NCI-H1417 (cell line): ENCODE measurements around the gene C21orf58.
A peak's percentile ranks its signal among the peaks of the same experiment; 100 is the strongest.

Source experiments
- DNase-seq, 3 experiments: peaks; one replicate each; lab custom pipeline; 2025; lab: John Stamatoyannopoulos, UW

The C21orf58 gene

DNA sequence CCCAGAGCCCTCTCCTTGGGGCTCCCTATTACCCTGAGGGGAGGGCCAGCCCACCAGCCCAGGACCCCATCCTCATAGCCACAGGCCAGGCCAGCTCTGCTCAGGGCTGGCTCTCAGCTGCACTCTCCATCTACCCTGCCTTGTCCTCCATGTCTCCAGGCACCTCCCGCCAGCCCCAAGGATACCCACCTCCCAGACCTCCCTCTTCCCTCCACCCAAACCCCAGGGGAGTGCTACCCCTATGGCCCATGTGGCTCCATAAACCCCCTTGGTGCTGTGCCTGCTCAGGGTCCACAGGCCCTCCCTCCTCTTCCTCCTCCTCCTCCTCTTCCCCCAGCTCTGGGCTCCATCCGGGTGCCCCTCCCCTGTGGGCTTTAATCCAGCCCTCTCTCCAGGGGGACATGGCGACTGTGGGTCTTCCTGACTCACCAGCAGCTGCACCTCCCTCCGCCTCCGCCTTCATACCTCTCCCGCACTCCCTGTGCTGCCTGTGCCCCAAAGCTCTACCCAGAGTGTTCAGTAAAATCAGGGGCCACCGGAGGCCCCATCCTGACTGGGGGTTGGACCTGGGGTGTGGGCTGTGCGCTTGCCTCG, 28.4 kb downstream of the C21orf58 start:
- no peak for DNase-seq

DNA sequence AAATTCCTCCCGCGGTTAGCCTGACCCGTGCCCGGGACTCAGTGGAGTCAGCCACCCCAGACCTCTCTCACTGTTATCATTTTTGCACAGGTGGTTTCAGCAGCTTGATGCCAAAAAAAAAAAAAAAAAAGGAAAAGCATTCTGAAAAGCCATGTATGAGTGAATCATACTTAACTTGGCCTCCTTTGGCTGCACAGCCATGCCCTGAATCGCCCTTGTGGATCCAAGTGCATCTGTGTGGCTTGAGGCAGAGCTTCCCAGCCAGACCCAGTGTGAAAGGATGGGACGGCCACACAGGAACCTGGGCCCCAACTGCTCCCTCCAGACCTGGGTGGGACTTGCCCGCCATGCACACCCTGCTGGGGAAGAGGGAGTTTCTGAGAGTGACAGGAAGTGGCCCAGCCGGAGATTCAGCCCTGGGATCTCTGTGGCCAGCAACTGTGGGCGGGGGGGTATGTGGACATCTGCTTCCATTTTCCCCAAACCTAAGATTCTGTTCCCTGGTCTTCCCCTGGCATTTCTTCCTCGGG, 29.0 kb downstream of the C21orf58 start:
- no peak for DNase-seq

DNA sequence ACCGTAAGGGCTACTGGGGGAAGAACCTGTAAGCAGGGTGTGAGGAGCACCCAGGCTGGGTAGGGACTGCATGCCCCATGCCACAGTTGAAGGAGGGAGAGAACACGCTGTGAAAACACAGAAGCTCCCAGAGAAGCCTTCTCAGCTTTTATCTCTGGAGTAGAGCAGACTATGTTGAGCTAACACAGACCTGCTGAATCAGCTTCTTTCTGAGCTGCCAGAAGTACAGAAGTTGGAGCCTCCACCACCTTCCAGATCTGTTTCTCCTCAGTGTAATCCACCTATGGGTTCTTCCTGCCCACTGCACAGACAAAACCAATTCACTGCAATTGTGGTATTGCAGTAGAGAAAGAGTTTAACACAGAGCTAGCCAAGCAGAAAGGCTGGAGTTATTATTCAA, 32.1 kb downstream of the C21orf58 start:
- no peak for DNase-seq

DNA sequence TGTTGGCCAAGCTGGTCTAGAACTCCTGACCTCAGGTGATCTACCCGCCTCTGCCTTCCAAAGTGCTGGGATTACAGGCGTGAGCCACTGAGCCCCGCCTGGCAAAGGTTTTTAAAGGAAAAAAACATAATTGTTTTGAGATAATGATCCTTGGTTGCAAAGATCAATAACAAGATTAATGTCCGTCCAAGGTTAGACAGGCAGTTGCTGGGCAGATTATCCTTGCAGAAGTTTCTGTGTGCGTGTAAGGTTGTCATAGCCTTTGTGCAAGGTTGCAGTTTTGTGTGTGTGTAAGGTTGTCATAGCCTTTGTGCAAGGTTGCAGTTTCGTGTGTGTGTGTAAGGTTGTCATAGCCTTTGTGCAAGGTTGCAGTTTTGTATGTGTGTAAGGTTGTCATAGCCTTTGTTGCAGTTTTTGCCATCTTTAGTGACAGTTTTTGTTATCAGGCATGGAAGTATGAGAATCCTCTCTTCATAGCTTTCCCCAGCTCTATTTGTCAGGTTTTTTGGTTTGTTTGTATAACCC, 34.0 kb downstream of the C21orf58 start:
- DNase-seq: no peak

DNA sequence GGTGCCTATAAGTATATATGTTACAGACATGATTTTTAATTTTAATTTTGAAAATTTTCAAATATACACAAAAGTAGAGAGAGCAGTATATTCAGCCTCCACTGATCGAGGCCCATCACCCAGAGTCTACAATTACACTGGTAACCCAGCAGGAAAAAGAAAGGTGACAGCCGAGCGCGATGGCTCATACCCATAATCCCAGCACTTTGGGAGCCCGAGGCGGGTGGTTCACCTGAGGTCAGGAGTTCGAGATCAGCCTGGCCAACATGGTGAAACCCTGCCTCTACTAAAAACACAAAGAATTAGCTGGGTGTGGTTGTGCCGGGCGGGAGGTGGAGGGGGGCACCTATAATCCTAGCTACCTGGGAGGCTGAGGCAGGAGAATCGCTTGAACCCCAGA, 36.1 kb downstream of the C21orf58 start:
- DNase-seq: no peak

DNA sequence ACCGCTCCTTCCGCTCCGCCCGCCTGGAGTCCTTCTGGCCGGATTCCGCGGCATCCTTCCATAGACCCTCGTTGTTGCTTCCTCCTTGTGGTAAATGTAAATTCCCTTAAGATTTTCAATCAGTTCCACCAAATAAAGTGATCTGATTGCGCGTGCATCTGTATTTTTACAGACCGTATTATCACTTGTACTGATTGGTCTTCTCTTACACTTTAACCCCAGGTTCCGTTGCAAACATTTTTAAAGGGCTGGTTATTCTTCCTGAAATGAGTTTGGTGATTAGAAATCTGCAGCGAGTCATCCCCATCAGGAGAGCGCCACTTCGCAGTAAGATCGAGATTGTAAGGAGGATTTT, 37.0 kb downstream of the C21orf58 start:
- DNase-seq: no peak

DNA sequence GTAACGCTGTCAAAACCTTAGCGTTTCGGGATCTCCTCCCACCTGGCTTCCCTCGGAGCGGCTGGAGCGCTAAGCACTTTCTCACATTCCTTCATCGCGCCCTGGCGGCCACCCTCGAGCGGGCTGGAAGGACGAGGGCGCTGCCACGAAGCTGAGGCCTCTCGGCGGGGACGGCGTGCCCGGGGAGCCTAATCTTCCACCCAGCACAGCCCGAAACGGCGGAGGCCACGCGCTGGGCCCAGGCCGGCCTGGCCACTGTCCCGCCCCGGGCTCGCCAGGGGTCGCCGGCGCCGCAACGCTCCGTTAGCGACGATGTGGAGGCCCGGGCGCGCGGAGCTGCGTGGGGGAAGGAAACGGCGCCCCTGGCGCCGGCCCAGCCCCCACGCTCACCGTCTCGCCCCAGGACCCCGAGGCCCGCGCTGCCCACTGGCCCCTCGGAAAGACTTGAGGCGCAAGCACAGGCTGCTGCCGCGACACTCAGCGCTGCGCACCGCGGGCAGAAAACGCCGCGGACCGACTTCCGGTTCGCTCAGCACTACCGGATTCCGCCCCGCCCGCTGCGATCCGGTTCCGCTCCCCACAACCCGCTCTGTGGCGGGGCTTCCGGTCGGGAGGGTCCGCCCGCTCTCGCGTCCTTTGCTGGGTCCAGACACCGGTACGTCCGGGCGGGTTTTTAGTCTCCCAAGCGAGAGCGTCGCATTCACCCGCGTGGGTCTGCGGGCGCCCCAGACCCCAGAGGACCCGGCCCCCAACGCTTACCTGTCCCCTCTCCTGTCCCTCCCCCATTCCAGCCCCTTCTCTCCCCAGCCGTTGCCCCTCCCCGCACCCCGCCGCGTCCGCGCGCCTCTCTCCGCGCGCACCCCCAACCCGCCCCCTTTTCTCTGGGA, 37.7 kb downstream of the C21orf58 start, which contains the start of gene YBEY:
TSS of gene YBEY (plus strand) at position 582 of the 887 bp plus-strand sequence. CDS start 572 bp downstream, outside the sequence.
- peak; percentile 93 to 97 (median 96) for DNase-seq

DNA sequence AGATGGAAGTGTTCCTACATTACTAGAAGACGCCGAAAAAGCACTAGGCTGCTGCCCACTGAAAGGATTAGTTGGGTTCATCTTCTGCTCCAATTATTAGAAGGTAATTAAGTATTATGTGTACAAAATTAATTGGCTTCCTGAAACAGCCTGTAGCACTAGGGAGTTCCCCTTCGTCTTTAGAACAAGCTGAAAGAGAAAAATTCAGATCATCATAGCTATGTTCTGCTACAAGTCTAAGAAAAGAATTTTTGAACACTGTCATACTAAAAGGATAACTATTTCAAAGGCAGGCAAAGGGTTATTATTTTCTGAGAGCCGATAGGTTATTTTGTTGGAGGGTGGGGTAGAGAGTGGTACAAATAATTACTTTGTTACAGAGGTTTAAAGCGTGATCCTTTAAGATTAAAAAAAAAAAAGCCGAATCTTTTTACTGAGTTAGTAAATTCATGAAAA, 38.4 kb downstream of the C21orf58 start, which contains the start of gene MCM3AP:
TSS of gene MCM3AP (minus strand) at position 406 of the 456 bp plus-strand sequence. CDS start at position 81, 325 bp downstream.
- DNase-seq: no peak

DNA sequence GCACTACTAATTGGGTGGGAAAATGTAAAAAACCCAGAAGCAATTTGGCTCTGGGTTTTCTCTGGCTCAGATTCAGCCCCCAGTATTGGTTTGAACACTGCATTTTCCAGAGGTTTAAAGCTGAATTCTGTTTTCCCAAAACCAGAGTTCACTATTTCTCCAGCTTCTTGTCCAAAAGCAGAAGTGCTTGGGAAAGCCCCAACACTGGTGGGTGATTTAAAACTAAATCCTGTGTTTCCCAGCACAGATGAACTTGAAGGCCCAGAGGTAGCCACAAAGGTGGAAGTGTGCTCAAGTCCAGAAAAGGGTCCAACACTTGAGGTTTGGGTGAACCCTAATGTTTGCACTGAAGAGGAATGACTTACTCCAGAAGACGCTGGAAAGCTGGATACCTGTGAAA, 38.9 kb downstream of the C21orf58 start:
- no peak for DNase-seq

DNA sequence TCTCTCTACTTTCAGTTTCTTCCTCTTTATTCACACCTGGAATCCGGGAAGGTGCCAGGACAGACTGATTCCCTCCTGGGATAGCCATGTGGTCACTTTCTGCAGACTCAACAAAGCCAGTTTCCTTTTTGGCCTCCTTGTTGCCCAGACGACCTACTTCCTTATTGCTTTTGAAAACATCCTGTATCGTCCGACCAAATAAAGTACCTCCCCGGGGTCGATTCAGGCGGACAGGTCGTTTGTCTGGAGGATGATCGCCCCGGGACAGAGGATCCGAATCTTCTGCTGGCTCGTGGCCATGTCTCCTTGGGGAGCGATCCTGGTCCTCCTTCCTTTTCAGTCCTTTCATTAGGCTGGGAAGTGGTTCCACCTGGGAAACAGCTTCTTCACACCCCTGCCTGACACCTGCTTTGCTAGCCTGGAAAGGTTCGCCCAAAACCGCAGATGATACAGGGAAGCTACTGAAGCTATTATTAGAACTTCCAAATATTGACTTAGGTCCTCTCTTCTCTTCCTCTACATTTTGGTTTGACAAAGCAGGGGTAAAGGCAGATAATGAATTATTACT, 39.5 kb downstream of the C21orf58 start:
- peak in 1 of 3 experiments; percentile 28 for DNase-seq

DNA sequence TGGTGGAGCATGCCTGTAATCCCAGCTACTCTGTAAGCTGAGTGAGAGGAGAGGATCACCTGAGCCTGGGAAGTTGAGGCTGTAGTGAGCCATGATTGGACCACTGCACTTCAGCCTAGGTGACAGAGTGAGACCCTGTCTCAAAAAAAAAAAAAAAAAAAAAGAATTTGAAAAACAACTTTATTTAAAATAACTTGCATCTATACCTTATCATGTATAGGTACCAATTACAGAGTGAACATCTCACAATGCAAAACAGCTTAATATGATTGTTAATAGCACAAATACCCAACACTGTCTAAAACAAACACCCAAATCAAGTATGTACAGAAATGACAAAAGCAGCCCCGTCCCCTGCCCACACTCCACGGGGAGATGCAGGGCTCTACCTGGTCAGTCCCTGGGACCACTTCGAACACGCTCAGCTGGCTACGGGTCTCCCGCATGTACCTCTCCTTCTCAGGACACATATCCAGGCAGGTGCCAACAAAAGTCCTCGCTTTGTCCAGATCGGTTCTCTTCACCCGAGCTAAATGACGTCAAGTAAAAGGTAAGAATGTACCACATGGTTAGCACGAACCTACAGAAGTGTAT, 48.8 kb downstream of the C21orf58 start:
- DNase-seq: no peak

DNA sequence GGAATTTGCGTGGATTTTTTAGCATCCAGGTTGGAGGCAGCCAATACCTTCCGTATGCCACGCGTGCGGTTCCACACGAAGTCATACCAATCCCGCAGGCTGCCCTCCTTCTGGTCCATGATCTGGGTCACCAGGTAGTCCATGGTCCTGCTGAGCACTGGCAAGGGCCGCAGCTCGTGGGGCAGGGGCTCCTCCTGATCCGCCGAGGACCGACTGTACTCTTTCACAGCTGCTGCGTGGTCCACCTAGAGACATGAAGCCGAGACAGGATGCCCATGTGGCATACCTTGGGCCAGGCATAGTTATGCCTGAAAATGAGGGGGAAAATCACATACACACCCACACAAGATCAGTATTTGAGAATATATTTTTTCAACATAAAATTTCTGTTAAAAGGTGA, 50.3 kb downstream of the C21orf58 start:
- no peak for DNase-seq

DNA sequence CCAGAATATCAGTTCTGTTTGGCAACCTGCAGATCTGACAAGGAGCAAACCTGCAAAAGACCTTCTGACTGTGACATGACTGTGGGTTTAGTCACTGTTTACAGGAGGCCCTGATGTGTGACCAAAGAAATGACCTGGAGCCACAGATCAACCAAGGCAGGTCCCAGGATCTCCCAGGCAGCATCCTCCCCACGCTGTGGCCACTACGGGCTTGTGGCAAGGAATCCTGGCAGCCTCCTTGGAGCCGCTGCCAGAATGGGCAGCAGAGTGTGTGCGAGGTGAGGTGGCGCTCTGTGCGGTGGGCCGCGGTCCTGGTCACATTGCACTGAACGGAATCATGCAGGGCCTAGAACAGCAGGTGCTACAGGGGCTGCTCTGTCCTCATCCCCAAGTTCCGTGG, 54.2 kb downstream of the C21orf58 start:
- DNase-seq: no peak

DNA sequence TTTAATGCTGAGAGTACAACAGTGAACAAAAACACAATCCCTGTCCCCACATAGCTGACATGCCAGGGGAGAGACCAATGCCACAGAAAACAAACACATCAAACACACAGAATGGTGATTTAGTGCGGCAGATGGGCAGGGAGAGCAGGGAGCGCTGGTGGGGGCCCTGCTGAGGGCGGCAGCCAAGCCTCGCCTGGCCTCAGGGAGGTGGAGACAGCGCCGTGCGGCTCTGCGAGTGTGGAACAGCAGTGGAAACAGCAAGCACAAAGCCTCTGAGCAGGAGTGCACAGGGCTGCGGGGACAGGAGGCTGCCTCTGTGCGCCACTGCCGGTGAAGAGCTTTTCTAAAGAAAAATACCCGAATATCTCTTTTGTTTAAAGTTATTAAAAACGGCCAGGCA, 55.3 kb downstream of the C21orf58 start:
- DNase-seq: no peak

DNA sequence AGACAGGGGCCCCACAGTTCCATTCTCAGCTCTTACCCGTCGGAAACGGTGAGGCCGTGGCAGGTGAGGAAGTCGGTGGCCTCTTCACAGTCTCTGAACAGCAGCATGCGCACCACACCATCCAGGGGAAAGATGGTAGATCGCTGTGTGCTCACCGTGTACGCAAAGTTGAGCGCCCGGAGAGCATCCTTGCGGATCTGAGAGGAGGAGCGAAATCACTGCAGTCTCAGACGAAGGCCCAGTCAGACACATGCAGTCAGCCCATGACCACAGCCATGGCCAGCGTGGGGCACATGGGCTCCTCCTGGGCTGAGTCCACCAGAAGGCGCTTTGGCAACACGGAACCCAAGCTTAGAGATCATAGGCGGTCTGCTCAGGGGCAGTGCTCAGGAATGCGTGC, 56.7 kb downstream of the C21orf58 start:
- no peak for DNase-seq

DNA sequence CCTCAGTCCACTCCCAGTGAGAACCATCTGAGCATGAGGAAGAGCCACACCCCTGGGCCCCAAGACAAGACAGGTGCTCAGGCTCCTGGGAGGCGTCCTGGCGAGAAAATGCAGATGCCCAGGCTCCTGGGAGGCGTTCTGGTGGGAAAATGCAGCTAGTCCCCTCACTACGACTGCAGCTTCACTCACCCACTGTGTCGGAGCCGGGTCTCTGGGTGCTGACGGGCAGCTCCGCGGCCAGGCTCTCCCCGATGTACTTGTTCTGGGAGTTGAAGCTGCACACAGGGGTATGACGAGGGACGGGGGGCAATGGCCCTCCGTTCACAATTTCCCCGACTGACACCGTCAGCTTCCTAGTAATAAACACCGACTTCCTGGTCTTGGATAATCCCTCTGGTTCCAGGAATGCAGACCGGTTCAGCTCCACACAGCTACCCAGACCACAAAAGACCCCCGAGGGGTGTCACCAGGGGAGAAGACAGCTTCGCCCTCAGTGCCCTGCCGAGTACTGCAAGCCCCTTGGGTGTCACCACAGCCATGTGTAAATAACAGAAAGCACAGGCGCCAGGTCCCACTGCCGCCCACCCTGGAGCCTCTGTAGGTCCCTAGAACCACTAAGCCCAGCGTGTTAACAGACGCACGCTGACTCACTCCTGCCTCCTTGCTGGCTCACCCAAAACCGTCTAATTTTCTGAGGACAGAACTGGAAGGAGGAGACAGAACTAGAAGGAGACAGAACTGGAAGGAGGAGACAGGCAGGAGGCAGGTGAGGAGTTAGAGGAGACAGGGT, 57.7 kb downstream of the C21orf58 start:
- no peak for DNase-seq

DNA sequence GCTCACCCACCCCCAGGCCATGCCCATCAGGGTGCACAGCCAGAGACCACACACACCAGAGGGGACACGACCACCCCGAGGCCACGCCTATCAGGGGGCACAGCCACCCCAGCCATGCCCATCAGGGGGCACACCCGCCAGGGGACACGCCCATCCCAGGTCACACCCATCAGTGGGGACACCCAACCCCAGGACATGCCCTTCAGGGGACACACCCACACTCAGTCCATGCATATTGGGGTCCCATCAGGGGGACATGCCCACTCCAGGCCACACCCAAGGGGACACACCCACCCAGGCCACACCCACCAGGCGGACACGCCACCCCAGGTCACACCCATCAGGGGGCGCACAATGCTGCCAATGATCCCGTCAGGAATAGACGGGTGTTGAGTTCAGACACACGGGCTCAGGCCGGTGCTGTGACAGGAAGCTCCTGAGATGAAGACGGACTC, 59.0 kb downstream of the C21orf58 start:
- DNase-seq: no peak

DNA sequence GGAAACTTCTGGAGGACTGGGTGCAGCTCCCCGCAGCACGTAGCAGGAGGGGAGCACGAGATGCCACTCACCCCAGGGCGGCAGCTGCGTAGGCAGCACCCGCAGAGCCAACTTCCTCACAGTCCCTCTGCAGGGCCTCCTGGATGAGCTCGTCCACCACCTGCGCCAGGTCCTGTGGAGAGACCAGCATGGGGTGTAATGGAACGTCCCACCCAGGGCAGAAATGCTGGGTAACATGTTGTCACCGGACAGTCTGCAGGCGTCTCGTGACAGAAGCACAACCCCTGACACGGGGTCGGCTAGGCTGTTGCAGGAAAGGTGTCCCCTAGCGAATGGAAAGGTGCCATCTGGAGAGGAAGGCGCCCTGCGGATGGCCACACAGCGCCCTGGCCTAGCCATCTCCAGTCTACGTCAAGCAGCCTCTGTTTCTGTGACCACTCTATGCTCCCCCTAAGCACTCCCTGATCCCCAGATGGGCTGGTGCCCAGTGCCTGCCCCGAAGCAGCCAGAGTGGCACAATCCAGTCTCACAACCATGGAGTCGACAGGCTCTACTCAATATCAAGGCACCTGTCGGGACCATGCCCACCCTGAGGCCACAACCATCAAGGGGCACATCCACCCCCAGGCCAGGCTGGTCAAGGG, 59.5 kb downstream of the C21orf58 start:
- DNase-seq: no peak

DNA sequence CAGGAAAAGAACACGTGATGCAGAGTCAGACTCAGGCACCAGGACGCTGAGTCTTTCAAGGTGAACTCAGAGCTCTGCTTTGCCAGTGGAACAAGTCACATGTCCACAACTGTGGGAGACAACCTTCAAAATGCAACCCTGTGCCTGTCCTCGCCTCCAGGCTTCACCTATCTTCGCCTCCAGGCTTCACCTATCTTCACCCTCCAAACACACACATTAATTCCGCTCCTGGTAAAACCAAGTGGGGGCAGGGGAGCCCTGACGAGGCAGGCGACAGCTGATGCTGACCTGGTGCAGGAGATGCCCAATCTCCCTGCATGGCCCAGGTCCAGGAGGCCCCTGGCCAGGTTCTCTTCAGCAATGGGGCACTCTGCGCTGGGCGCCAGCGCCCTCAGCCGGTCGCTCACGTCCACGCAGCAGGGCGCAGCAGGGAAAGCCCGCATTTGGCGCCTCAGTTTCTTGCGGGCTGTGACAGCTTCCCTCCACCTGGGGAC, 67.1 kb downstream of the C21orf58 start:
- no peak for DNase-seq

DNA sequence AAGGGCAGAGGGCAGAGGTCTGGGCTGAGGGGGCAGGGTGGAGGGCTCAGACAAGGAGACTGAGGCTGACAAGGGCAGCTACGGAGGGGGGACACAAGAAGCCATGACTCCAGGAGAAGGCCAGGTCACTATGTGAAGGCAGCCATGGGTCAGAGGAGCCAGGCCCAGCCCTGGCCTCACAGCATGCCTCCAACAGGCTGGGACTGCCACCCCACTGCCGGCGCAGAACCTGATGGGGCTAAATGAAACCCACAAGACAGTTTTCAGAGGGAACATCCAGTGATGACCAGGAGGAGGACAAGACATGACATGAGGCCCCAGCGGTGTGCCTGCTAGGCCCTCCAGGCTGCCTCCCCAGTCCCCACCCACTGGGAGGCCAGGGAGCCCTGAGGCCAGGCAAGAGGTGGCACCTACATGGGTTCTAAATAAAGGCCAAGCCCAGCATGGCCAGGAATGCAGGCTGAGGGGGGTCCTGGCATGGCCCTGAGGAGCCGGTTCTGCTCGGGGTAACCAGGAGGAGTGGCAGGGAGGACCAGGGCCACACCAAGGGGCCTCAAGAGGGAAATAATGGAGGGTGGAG, 67.8 kb downstream of the C21orf58 start:
- no peak for DNase-seq
